HUDEP-2 (cell line): ENCODE results near the gene DUSP21.
A peak's percentile ranks its signal among the peaks of the same experiment; 100 is the strongest.
"Not testable (repeated sequence)": the region's sequence is repeated elsewhere in the genome, so short reads cannot be mapped to it uniquely, and the experiment has no call there.

Source experiments
- DNase-seq, 76 experiments: peaks; one replicate each; lab custom pipeline; 2025; ENCODE audit not compliant: unreplicated experiment in 76 of 76; lab: John Stamatoyannopoulos, UW

DUSP21 gene

DNA sequence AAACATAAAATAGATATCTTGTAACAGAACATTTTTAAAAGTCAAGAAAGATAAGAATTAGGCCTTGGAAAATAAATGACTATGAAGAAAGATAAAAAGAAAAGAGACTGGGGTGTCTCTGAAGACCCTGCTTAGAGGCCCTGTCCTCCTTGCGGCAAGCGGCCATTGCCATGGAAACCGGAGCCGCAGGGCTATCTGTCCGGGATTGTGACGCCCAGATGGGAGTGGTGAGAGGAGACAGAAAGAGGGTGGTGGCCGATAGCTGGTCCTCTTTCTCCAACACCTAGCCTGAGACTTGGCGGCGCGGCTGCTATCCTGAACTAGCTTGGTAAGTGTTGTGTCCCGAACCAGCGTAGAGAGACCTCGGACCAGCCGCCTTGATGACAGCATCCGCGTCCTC is at the start of gene DUSP21:
DUSP21 (plus strand) TSS at position 269 of the 400 bp plus-strand sequence; CDS start at position 381, 112 bp downstream.
- DNase-seq = peak in 2 of 76 experiments; percentile 0 to 1

DNA sequence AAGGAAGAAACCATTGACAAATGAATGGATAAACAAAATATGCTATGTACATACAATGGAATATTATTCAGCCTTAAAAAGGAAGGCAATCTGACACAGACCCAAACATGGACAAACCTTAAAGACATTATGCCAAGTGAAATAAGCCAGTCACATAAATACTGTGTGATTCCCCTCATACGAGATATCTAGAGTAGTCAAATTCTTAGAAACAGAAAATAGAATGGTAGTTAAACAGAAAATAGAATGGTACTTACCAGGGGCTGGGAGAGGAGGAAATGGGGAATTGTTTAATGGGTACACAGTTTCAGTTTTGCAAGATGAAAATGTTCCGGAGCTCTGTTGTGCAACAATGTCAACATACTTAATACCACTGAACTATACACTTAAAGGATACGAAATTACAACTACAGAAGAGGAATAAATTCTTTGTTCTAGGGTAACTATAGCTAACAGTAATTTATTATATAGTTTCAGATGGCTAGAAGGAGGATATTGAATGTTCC is 47.8 kb upstream of the DUSP21 start:
- no peak for DNase-seq

DNA sequence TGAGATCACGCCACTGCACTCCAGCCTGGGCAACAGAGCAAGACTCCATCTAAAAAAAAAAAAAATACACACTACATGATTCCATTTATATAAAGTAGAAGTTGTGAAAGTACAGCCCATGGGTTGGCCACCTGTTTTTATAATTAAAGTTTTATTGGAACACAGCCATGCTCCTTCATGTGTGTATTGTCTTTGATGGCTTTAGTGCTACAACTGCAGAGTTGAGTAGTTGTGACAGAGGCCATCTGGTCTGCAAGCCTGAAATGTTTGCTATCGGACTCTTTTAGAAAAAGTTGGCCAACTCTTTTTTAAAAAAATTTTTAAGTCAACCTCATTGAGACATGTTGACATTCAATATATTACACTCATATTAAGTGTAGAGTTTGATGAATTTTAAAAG is 41.2 kb upstream of the DUSP21 start:
- DNase-seq = no peak

DNA sequence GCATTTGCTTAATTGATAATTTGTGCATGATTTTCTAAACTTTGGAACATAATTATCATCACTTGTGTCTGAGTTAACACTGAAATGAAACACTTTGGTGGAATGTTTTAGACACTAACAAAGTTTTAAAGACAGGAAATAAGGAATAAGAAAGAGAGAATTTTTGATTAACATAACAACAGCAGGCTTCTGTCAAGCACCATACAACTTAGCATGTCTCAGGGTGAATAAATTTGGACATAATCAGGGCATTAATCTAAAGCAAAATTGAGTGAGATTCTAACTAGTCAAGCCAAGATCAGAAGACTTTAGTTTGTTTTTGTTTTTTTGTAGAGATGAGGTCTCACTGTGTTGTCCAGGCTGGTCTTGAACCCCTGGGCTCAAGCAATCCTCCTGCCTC is 28.1 kb upstream of the DUSP21 start:
- DNase-seq = no peak

DNA sequence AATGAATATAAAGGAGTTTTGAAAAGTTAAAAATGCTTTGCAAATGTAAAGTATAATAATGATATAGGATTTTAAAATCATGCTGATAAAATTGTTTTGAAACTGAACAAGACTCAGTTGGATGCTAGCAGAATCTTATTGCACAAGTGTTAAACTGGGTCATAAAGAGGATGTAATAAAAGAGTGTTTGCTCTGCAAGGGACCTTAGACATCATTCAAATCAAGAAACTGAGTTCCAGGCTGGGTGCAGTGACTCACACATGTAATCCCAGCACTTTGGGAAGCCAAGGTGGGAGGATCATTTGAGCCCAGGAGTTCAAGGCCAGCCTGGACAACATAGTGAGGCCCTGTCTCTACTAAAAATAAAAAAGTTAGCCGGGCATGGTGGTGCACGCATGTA is 27.5 kb upstream of the DUSP21 start:
- DNase-seq = no peak

DNA sequence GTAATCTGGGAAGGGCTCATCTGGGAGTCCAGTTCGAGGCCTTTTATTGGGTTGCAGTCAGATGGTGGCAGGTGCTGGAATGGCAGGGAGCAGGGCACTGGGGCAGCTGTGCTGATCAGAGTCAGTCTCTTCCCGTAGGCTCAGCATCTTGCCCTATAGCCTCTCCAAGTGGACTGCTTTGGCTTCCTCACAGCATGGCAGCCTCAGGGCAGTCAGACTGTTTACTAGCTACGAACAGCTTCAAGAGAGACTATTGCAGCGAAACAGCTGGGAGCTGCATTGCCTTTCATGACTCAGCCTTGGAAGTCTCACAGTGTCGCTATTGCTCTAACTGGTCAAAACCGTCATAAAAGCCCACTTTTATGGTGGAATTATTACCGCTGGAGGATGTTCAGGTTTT is 26.8 kb upstream of the DUSP21 start:
- DNase-seq = no peak

DNA sequence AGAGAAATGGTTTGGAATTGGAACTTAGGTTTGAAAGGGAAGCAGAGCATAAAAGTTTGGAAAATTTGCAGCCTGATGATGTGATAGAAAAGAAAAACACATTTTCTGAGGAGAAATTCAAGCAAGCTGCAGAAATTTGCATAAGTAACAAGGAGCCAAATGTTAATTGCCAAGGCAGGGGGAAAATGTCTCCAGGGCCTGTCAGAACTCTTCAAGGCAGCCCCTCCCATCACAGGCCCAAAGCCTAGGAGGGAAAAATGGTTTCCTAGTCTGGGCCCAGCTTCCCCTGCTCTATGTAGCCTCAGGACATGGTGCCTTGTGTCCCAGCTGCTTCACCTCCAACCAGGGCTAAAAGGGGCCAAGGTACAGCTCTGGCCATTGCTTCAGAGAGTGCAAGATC is 21.2 kb upstream of the DUSP21 start:
- no peak for DNase-seq

DNA sequence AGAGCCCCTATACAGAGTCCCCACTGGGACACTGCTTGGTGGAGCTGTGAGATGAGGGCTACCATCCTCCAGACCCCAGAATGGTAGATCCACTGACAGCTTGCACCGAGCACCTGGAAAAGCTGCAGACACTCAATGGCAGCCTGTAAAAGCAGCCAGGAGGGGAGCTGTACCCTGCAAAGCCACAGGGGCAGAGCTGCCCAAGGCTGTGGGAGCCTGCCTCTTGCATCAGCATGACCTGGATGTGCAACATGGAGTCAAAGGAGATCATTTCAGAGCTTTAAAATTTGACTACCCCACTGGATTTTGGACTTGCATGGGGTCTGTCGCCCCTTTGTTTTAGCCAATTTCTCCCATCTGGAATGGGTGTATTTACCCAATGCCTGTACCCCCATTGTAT is 20.6 kb upstream of the DUSP21 start:
- not testable (repeated sequence) for DNase-seq

DNA sequence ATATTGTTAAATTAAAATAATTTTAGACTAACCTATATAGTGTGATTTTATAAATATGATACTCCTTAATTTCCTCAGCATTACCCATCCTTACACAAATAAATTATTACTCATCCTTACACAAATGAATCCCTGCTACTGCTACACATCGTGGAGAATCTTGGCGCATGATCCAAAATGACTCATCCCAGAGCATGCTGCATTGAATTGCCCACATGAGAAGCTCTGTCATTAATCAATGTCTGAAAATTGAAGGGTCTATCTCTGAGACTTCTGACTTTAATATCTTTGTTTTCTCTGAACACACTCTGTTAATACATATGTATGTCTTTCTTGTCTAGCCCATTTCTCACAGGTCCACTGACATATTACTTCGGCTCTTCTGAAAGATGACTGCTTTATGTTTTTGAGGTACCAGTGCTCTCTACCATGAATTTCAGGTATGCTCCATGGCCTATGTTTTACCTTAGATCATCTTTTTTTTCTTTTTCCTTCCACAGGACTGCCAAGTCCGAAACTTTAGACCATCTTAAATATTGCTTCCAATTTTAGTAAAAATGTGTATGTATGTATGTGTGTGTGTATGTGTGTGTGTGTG is 15.7 kb upstream of the DUSP21 start:
- no peak for DNase-seq

DNA sequence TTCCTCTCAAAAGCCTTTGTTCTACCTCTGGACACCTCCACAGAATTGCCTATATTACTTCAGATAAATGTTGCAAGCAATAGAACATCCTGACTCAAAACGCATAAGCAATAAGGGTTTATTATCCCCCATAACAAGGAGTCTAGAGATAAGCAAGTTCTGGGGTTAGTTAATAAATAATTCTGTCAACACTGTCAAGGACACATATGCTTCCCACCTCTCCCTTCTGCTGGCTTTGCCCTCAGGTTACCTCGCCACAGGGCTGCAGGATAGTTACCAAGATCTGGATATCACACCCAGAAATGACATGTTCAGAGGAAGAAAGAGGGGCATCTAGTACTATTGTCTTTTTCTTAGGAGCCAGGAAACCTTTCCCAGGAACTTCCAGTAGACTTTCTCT is 14.0 kb upstream of the DUSP21 start:
- no peak for DNase-seq

DNA sequence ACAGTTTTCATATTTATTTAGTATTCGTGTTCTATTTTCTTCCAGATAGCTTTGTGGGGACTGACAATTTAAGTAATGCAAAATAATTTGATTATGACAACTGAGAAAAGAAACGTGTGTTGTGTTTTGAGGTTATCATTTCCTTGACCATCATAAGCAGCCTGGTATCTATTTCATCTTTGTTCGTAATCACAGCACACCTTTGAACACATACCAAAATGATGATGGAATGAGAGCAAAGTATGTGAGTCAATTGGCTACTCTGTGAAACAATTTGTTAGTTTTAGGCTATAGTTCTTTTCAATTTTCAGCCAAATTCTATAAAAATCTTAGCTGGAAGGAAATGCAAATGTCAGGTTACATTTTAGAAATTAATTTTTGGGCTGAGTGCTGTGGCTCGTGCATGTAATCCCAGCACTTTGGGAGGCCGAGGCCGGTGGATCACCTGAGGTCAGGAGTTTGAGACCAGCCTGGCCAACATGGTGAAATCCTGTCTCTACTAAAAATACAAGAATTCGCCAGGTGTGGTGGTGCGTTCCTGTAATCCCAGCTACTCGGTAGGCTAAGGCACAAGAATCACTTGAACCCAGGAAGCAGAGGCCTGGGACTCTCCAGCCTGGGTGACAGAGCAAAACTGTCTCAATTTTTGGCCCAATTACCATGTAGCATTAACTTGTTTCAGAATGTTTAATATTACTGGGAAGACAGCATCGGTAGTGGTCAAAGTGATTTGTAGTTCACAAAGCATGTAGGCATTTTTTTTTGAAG is 1.1 kb upstream of the DUSP21 start:
- no peak for DNase-seq

DNA sequence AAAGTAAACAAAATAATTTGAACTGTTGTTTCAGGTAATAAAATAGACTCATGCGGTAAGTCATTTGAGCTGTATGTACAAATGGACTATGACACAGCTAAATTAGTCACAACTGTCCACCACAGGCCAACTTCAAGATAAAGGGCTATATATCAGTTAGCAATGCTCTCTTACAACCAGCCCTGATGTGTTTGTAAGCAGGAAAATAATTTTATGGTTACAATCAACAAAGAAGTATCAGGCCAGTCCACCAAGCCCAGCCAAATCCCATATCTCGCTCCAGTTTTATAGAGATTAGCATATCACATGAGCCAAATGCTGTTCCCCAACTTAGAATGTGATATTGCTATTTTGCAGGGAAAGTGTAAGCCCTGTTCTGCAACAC is 511 bp upstream of the DUSP21 start:
- peak in 36 of 76 experiments; percentile 0 to 52 (median 17) for DNase-seq

DNA sequence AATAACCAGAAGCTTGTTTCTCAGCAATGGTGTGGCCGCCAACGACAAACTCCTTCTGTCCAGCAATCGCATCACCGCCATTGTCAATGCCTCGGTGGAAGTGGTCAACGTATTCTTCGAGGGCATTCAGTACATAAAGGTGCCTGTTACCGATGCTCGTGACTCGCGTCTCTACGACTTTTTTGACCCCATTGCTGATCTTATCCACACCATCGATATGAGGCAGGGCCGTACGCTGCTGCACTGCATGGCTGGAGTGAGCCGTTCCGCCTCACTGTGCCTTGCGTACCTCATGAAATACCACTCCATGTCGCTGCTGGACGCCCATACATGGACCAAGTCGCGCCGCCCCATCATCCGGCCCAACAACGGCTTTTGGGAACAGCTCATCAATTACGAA is 383 bp downstream of the DUSP21 start:
- DNase-seq = no peak

DNA sequence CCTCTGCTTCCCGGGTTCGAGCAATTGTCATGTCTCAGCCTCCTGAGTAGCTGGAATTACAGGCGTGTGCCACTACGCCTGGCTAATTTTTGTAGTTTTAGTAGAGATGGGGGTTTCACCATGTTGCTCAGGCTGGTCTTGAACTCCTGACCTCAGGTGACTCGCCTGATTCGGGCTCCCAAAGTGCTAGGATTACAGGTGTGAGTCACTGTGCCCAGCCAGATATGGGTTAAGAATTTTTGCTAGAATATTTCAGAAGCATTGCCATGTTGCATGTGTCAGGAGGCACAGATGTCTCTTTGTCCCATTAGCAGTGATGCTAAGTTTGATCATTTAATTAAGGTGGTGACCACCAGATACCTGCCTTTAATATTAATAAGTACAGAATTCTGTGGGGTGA is 7.1 kb downstream of the DUSP21 start:
- not testable (repeated sequence) for DNase-seq

DNA sequence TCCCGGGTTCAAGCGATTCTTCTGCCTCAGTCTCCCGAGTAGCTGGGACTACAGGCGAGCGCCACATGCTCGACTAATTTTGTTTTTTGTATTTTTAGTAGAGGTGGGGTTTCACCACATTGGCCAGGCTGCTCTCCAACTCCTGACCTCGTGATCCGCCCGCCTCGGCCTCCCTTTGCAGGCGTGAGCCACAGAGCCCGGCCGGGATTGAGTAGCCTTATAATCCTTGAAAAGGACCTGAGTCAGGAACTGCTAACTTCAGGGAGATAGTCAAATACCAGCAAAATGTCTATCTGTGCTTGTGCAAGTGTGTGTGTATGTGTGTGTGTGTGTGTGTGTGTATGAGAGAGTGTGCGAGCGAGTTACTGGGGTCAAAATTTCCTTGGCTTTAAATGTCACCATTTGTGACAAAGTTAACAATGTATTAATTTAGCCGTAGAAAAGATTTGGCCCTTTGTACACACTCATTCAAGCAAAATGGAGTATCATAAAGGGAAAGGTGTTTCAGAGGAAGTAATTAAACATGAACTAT is 27.4 kb downstream of the DUSP21 start:
- DNase-seq = peak in 10 of 76 experiments; percentile 0 to 19 (median 2)

DNA sequence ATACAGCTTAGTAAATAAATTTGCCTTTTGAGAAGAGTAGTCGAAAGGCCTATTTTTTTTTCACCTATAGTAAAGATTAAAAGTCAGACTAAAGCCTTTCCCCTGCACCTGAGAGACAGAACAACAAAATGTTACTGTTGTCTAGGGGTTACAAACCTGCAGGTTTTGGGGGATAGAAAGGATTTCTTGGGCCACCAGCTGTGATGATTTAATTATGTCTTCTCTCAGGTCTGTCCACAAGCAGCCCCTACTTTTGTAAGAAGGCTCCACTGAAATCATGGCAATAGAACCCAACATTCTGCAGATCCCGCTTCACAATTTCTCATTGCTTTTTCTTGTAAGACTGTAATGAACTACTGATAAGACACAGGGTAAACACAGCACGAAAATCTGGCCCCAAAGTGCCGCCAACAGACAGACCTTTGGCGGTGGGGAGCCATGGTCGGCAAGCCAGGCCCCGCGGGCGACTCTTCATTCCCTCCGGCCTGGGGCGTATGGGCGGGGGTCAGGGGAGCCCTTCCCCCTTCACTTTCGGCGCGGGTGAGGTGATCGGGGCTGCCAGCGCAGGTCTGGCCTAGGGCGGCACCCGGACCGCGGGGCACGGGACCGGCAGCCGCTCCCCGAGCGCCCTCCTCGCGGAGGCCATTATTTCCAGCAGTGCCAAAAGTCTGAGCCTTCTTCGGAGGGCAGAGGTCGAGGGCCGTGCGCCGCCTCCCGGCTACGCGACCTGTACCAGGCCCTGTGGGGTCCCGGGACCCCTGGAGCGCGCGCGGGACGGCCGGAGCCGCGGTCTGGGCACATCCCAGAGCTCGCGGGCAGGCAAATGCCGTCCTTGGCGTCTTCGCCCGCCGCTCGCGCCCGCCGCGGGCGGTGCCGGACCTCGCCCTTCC is 28.4 kb downstream of the DUSP21 start:
- DNase-seq = peak in 42 of 76 experiments; percentile 0 to 67 (median 21)

DNA sequence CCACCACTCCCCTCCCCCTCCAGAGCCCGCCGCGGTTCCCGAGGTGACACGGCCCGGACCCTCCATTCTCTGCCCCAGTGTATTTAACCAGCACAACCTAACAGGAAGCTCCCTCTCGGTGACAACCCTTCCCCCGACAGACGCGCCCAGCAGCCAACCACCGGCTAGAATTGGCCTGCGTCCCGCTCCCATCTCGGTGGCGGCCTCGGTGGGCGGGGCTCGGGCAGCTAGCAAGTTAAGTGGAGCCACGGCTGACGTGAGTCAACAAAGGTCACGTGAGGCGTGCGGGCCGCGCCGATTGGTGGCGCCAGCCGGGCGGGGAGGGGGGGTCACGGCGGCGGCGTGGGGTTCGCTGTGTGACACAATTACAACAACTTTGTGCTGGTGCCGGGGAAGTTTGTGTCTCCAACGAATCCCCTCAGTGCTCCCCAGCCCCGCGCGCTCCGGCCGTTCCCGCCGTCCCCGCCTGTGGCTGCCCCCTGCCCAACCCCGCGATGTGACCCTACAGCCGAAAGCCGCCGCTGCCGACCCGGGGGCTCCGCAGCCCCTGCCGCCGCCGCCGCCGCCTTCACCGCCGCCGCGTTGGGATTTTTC is 29.1 kb downstream of the DUSP21 start, which contains the start of gene KDM6A:
KDM6A (plus strand) TSS at position 368 of the 594 bp plus-strand sequence. CDS start 364 bp downstream, outside the sequence.
- DNase-seq = peak; percentile 11 to 95 (median 91)

DNA sequence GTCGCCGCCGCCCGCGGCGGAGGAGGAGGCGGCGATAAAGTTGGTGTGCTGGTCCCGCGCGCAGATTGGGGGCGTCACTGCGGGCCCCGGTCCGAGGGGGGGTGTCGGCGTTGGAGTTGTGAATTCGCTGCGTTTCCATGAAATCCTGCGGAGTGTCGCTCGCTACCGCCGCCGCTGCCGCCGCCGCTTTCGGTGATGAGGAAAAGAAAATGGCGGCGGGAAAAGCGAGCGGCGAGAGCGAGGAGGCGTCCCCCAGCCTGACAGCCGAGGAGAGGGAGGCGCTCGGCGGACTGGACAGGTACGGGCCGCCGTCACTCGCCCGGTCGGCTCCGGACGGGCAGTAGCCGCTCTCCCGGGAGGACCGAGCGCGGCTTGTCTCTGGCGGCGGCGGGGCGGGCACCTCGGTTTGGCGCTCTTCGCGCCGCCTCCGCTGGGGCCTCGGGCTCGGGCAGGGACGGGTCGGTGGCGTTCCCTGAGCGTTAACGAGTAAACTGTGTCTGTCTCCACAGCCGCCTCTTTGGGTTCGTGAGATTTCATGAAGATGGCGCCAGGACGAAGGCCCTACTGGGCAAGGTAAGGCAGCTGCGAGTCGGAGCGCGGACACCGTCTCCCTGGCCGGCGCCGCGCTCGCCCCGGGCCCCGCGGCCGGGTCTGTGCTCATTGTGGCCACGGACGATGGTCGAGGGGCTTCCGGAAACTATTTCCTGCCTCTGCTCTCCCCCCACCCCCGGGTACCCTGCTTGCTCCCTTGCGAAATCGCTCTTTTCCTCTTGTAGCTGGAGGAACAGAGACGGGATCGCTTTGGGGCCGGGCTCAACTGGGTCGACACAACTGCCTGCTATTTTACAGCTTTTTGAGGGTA is 29.8 kb downstream of the DUSP21 start:
- DNase-seq = peak in 35 of 76 experiments; percentile 0 to 42 (median 12)

DNA sequence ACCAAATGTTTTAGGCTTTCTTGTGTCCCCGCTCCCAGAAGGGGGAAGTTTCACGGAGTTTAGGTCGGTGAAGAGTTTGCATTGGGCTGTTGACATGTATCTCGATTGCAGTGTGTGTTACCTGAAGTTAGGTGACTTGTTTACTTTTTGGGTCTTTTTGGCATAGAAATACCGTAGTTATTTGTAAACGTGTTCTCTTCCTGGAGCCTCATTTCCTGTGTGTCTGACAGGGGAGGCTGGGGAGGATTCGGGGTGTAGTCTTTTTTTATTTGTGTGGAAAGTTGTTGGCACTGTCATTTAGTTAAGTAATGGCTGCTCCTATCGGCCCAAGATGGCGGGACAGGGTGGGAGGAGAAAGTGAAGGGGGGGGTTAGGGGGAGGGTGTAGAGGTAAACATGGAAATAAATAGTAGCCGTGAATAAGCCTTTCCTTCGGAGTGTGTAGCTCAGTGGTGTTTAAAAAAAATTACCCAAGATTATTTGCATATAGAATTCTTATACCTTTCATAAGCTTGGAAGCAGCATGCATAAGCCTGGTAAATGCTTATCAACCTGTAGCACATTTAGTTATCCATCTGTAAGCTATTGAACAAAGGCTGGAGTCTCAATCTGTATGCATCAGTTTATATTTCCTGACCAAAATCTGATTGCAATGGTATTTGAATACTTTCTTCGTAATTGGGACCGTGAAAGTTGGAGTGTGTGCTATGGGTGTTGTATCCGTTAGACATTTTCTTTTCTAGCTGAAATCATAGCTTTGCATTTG is 30.8 kb downstream of the DUSP21 start:
- peak in 44 of 76 experiments; percentile 0 to 48 (median 14) for DNase-seq
